Activated effector memory CD4-positive, alpha-beta T cell treated with Interleukin-2 at 50 U/mL for 16 hours (primary cell): ENCODE data around the gene SLC25A26.
"Not testable (repeated sequence)": the region's sequence is repeated elsewhere in the genome, so short reads cannot be mapped to it uniquely, and the experiment has no call there.

ENCODE experiments used
- DNase-seq: peaks from one replicate; pipeline ENCODE4 v3.0.0-alpha.2; 2020

The SLC25A26 gene

GRCh38 chr3:66271231-66271630 lies 50.4 kb downstream of the SLC25A26 start:
- DNase-seq = no peak

- DNase-seq = no peak
Measured at GRCh38 chr3:66272016-66272415, 51.2 kb downstream of the SLC25A26 start.

- not testable (repeated sequence) for DNase-seq
Measured at GRCh38 chr3:66274837-66275236, 54.0 kb downstream of the SLC25A26 start.

GRCh38 chr3:66276705-66277274 lies 56.0 kb downstream of the SLC25A26 start:
- peak; percentile 43 for DNase-seq

GRCh38 chr3:66279168-66279567 lies 58.4 kb downstream of the SLC25A26 start:
- DNase-seq = no peak

GRCh38 chr3:66280304-66280703 lies 59.5 kb downstream of the SLC25A26 start:
- DNase-seq = no peak

GRCh38 chr3:66291922-66292321 lies 71.1 kb downstream of the SLC25A26 start:
- not testable (repeated sequence) for DNase-seq

- no peak for DNase-seq
Measured at GRCh38 chr3:66297260-66297873, 76.6 kb downstream of the SLC25A26 start.

GRCh38 chr3:66297900-66298299 lies 77.1 kb downstream of the SLC25A26 start:
- DNase-seq = no peak

GRCh38 chr3:66298591-66298990 lies 77.8 kb downstream of the SLC25A26 start:
- no peak for DNase-seq

GRCh38 chr3:66299085-66299484 lies 78.3 kb downstream of the SLC25A26 start:
- not testable (repeated sequence) for DNase-seq

- no peak for DNase-seq
Measured at GRCh38 chr3:66299891-66300290, 79.1 kb downstream of the SLC25A26 start.

GRCh38 chr3:66302288-66302687 lies 81.5 kb downstream of the SLC25A26 start:
- DNase-seq = peak; percentile 31

- peak; percentile 44 for DNase-seq
Measured at GRCh38 chr3:66303491-66303901, 82.7 kb downstream of the SLC25A26 start.

GRCh38 chr3:66304293-66304692 lies 83.5 kb downstream of the SLC25A26 start:
- no peak for DNase-seq

GRCh38 chr3:66306086-66306485 lies 85.3 kb downstream of the SLC25A26 start:
- DNase-seq = not testable (repeated sequence)

- not testable (repeated sequence) for DNase-seq
Measured at GRCh38 chr3:66306991-66307390, 86.2 kb downstream of the SLC25A26 start.

GRCh38 chr3:66312039-66312438 lies 91.2 kb downstream of the SLC25A26 start:
- peak; percentile 23 for DNase-seq

- no peak for DNase-seq
Measured at GRCh38 chr3:66314455-66314854, 93.7 kb downstream of the SLC25A26 start.

GRCh38 chr3:66317750-66318376 lies 97.1 kb downstream of the SLC25A26 start:
- no peak for DNase-seq

- no peak for DNase-seq
Measured at GRCh38 chr3:66320390-66320789, 99.6 kb downstream of the SLC25A26 start.

- DNase-seq = no peak
Measured at GRCh38 chr3:66322436-66322835, 101.6 kb downstream of the SLC25A26 start.

GRCh38 chr3:66326340-66326739 lies 105.5 kb downstream of the SLC25A26 start:
- no peak for DNase-seq

GRCh38 chr3:66335671-66336070 lies 114.9 kb downstream of the SLC25A26 start:
- DNase-seq = no peak
